GM23338 (cell line): ENCODE results near the gene B4GALT6. TPM values are rescaled to one million over a fixed set of nuclear protein-coding genes. Genes with fewer than 3 reads are reported as not detected.

Experiments used
- ATAC-seq: fragments of 200-7000 bp; cut with Tn5 transposase; 3 replicates; pipeline ENCODE4 v1.9.1; 2020
- DNase-seq: peaks from one replicate; pipeline ENCODE4 v3.0.0-alpha.2; 2015; ENCODE audit warnings: low spot score
- H2AFZ ChIP-seq: fragments of 200-600 bp; sonication (generic); 2 replicates; pipeline ENCODE4 v1.8.0; 2016; ENCODE audit warnings: antibody characterized with exemption, mild to moderate bottlenecking, moderate library complexity
- H3F3A ChIP-seq: fragments of 200-600 bp; sonication (generic); replicated peaks from 2 replicates; pipeline ENCODE4 v1.8.0; 2017; ENCODE audit warnings: antibody characterized with exemption, mixed run types, low read depth
- H3K27ac ChIP-seq: fragments of 200-600 bp; sonication (generic); 2 replicates; pipeline ENCODE4 v1.6.1; 2016; ENCODE audit warnings: low read depth
- H3K27me3 ChIP-seq: fragments of 200-600 bp; sonication (generic); 2 replicates; pipeline ENCODE4 v1.8.0; 2016; ENCODE audit warnings: mild to moderate bottlenecking, mixed run types, moderate library complexity; ENCODE audit not compliant: insufficient read depth
- H3K36me3 ChIP-seq: fragments of 200-600 bp; sonication (generic); 2 replicates; pipeline ENCODE4 v1.8.0; 2016; ENCODE audit warnings: mild to moderate bottlenecking; ENCODE audit not compliant: insufficient read depth
- H3K4me1 ChIP-seq: fragments of 200-600 bp; sonication (generic); 2 replicates; pipeline ENCODE4 v1.8.0; 2016; ENCODE audit warnings: mild to moderate bottlenecking, moderate library complexity; ENCODE audit not compliant: insufficient read depth
- H3K4me2 ChIP-seq: fragments of 200-600 bp; sonication (generic); 2 replicates; pipeline ENCODE4 v1.7.1; 2017; ENCODE audit warnings: mixed run types
- H3K4me3 ChIP-seq: fragments of 200-600 bp; sonication (generic); 2 replicates; pipeline ENCODE4 v1.6.1; 2016; ENCODE audit warnings: mixed run types
- H3K79me2 ChIP-seq: fragments of 200-600 bp; sonication (generic); replicated peaks from 2 replicates; pipeline ENCODE4 v1.8.0; 2017; ENCODE audit warnings: mild to moderate bottlenecking; ENCODE audit not compliant: insufficient read depth
- H3K9me2 ChIP-seq: fragments of 200-600 bp; sonication (generic); 2 replicates; pipeline ENCODE4 v1.8.0; 2017; ENCODE audit not compliant: insufficient read depth
- H4K20me1 ChIP-seq: fragments of 200-600 bp; sonication (generic); replicated peaks from 2 replicates; pipeline ENCODE4 v1.8.0; 2017; ENCODE audit warnings: mild to moderate bottlenecking; ENCODE audit not compliant: insufficient read depth
- H3K27ac Mint-ChIP-seq: 2 replicates; pipeline ENCODE4 v1.8.0; 2020; ENCODE audit warnings: inconsistent platforms, mild to moderate bottlenecking, moderate library complexity, mixed read lengths
- H3K27me3 Mint-ChIP-seq: 3 replicates; pipeline ENCODE4 v1.8.0; 2022; ENCODE audit warnings: low read depth, mild to moderate bottlenecking, moderate library complexity, mixed read lengths, inconsistent platforms; ENCODE audit not compliant: insufficient read depth, poor library complexity
- H3K36me3 Mint-ChIP-seq: 3 replicates; pipeline ENCODE4 v1.8.0; 2021; ENCODE audit warnings: low read depth, mild to moderate bottlenecking, inconsistent platforms, moderate library complexity, mixed read lengths
- H3K4me1 Mint-ChIP-seq: 3 replicates; pipeline ENCODE4 v1.8.0; 2020; ENCODE audit warnings: mild to moderate bottlenecking, inconsistent platforms, mixed read lengths
- H3K4me3 Mint-ChIP-seq: 3 replicates; pipeline ENCODE4 v1.8.0; 2021; ENCODE audit warnings: moderate library complexity, mild to moderate bottlenecking, inconsistent platforms, mixed read lengths
- H3K9me3 Mint-ChIP-seq: 3 replicates; pipeline ENCODE4 v1.8.0; 2020; ENCODE audit warnings: moderate library complexity, mild to moderate bottlenecking, inconsistent platforms, mixed read lengths
- CREB1 ChIP-seq: fragments of 250-450 bp; sonication (Bioruptor Pico); IDR thresholded peaks from 2 replicates; pipeline ENCODE4 v1.5.0; 2020; ENCODE audit warnings: low read depth, mild to moderate bottlenecking, moderate library complexity
- CTCF ChIP-seq, 2 experiments: fragments of 200-600 bp in 1 of 2; sonication (generic) in 1 of 2; conservative IDR thresholded peaks; 2 replicates each; pipeline versions ENCODE4 v1.5.1 to v1.6.1; 2016 to 2017; ENCODE audit warnings: antibody characterized with exemption in 2 of 2, low read depth in 2 of 2, mild to moderate bottlenecking in 2 of 2, moderate library complexity in 1 of 2
- ETS1 ChIP-seq: IDR thresholded peaks from 2 replicates; pipeline ENCODE4 v1.6.1; 2016; ENCODE audit warnings: antibody characterized with exemption
- EZH2 ChIP-seq: fragments of 200-600 bp; sonication (generic); IDR thresholded peaks from one replicate; pipeline ENCODE4 v1.8.0; 2017; ENCODE audit warnings: antibody characterized with exemption, mild to moderate bottlenecking, low read depth; ENCODE audit not compliant: unreplicated experiment
- EZH2phosphoT487 ChIP-seq: fragments of 200-600 bp; sonication (generic); IDR thresholded peaks from one replicate; pipeline ENCODE4 v1.8.1; 2018; ENCODE audit warnings: antibody characterized with exemption; ENCODE audit not compliant: unreplicated experiment
- JUNB ChIP-seq: IDR thresholded peaks from one replicate; pipeline ENCODE4 v1.6.1; 2016; ENCODE audit warnings: antibody characterized with exemption; ENCODE audit not compliant: unreplicated experiment
- NANOG ChIP-seq: IDR thresholded peaks from 2 replicates; pipeline ENCODE4 v1.6.1; 2016; ENCODE audit warnings: antibody characterized with exemption, borderline replicate concordance
- POLR2AphosphoS5 ChIP-seq: IDR thresholded peaks from 2 replicates; pipeline ENCODE4 v1.6.1; 2016; ENCODE audit warnings: antibody characterized with exemption, low read depth
- STAT1 ChIP-seq: IDR thresholded peaks from one replicate; pipeline ENCODE4 v1.6.1; 2016; ENCODE audit warnings: antibody characterized with exemption; ENCODE audit not compliant: unreplicated experiment
- ZNF114 ChIP-seq: fragments of 250-450 bp; sonication (Bioruptor Pico); IDR thresholded peaks from 2 replicates; pipeline ENCODE4 v1.5.0; 2020; ENCODE audit warnings: mild to moderate bottlenecking, moderate library complexity
- ZNF331 ChIP-seq: fragments of 250-450 bp; sonication (Bioruptor Pico); IDR thresholded peaks from 2 replicates; pipeline ENCODE4 v1.5.0; 2020; ENCODE audit warnings: low read depth, mild to moderate bottlenecking, moderate library complexity
- ZNF462 ChIP-seq: fragments of 250-450 bp; sonication (Bioruptor Pico); IDR thresholded peaks from 2 replicates; pipeline ENCODE4 v1.5.0; 2020; ENCODE audit warnings: mild to moderate bottlenecking, moderate library complexity
- polyA plus RNA-seq: library from polyadenylated mRNA; unstranded; fragments of >200 nt; fragmentation: Nextera tagmentation; extraction: Ambion mirVana; gene quantifications from 2 replicates; pipeline ENCODE4 v1.2.1, GENCODE V29; 2016
- total RNA-seq: library from RNA; depleted of rRNA; stranded (reverse); fragments of >200 nt; shearing (Covaris generic); gene quantifications from 2 replicates; pipeline ENCODE4 v1.2.3, GENCODE V29; 2014
- TF ChIP-seq, protein P1 (sequence below): IDR thresholded peaks from one replicate; pipeline ENCODE4 v1.6.1; 2018; ENCODE audit warnings: antibody characterized with exemption; ENCODE audit not compliant: unreplicated experiment

Gene B4GALT6
- total and polyA plus RNA-seq, 2 experiments from 2014 or later, result 14.8 to 33.8 TPM

GRCh38 chr18:31591628-31592027 is 92.8 kb downstream of the B4GALT6 start, which contains the start of gene TTR:
TSS of gene TTR (plus strand) at chr18:31591877. CDS start at chr18:31591903, 26 bp downstream.
- peaks cover 11% of the 10 kb centered on the region; the same call in 2 of the 3 replicates for H3K4me1 Mint-ChIP-seq
- TF ChIP-seq ZNF331 (CRISPR knock-in tag) (no peak), EZH2 (no peak), STAT1 (no peak), EZH2phosphoT487 (no peak), JUNB (no peak), ZNF114 (CRISPR knock-in tag) (no peak), CTCF (conservative IDR thresholded peaks at IDR 0.05; ENCODE audit: low read depth in 2 of 2) (no peak), NANOG (no peak), CREB1 (no peak), POLR2AphosphoS5 (no peak), ETS1 (no peak), ZNF462 (CRISPR knock-in tag) (no peak)
- TF ChIP-seq, protein P1, sequence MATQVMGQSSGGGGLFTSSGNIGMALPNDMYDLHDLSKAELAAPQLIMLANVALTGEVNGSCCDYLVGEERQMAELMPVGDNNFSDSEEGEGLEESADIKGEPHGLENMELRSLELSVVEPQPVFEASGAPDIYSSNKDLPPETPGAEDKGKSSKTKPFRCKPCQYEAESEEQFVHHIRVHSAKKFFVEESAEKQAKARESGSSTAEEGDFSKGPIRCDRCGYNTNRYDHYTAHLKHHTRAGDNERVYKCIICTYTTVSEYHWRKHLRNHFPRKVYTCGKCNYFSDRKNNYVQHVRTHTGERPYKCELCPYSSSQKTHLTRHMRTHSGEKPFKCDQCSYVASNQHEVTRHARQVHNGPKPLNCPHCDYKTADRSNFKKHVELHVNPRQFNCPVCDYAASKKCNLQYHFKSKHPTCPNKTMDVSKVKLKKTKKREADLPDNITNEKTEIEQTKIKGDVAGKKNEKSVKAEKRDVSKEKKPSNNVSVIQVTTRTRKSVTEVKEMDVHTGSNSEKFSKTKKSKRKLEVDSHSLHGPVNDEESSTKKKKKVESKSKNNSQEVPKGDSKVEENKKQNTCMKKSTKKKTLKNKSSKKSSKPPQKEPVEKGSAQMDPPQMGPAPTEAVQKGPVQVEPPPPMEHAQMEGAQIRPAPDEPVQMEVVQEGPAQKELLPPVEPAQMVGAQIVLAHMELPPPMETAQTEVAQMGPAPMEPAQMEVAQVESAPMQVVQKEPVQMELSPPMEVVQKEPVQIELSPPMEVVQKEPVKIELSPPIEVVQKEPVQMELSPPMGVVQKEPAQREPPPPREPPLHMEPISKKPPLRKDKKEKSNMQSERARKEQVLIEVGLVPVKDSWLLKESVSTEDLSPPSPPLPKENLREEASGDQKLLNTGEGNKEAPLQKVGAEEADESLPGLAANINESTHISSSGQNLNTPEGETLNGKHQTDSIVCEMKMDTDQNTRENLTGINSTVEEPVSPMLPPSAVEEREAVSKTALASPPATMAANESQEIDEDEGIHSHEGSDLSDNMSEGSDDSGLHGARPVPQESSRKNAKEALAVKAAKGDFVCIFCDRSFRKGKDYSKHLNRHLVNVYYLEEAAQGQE, result no peak

More at GRCh38 chr18:31591628-31592027, 92.8 kb downstream of the B4GALT6 start, which contains the start of gene TTR:
- Histone ChIP-seq H3K27me3 (no peaks in the 10 kb centered on the region), H3K36me3 (no peaks in the 10 kb centered on the region), H2AFZ (no peak within 1 kb of the TSS), H3K79me2 (no peaks in the 10 kb centered on the region), H3F3A (no peaks in the 10 kb centered on the region), H4K20me1 (no peaks in the 10 kb centered on the region), H3K4me2 (no peak within 1 kb of the TSS), H3K4me3 (no peak within 1 kb of the TSS), H3K9me2 (peaks cover 4% of the 10 kb centered on the region; the same call in 1 of the 2 replicates), H3K27ac (no peak within 1 kb of the TSS), H3K4me1 (no peaks in the 10 kb centered on the region)
- Mint-ChIP-seq H3K9me3 (no peaks in the 10 kb centered on the region), H3K27ac (no peak within 1 kb of the TSS), H3K36me3 (no peaks in the 10 kb centered on the region), H3K27me3 (peaks cover 6% of the 10 kb centered on the region), H3K4me3 (no peak within 1 kb of the TSS)
- DNase-seq, result no peak
- no peak for ATAC-seq
